Measurements from ENCODE around the gene ACBD4. TPM values are rescaled to one million over a fixed set of nuclear protein-coding genes. Genes with fewer than 3 reads are reported as not detected.

Gene ACBD4
- total RNA-seq, 2 donors from 2014 or later: 17.9 to 20.1 TPM

GRCh38 chr17:45170280-45170930, 34.9 kb downstream of the ACBD4 start:
- no peak overlapping the region for H3K4me3 Mint-ChIP-seq
- no peaks in the 10 kb centered on the region for H3K27me3 Mint-ChIP-seq (ENCODE audit: low read depth)
- no peak for ATAC-seq (replicated peaks in 1 of 2)
- H3K36me3 Mint-ChIP-seq (ENCODE audit: insufficient read depth in 2 of 2): no peaks in the 10 kb centered on the region
- H3K9me3 Mint-ChIP-seq: no peaks in the 10 kb centered on the region
- H3K27ac Mint-ChIP-seq: no peak overlapping the region
- no peak for DNase-seq
- H3K4me1 Mint-ChIP-seq (ENCODE audit: low read depth): peaks cover 27% of the 10 kb centered on the region

DNA sequence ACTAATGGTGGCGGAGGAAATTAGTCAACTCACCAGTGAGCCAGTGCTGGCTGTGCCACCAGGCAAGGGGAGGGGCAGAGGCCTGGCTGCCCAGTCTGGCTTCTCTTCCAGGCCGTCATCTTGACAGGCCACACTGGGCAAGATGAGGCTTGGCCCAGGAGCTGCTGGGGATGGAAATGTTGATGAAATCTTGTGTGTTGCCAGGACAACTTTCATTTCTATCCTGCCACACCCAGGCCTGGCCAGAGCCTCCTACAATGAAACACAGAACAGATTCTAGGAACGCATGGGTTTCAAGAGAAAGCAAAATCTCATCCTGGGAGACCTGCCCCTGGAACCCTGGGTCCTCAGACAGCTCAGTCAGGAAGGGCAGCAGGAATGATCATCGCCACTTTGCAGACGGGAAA, 35.4 kb downstream of the ACBD4 start:
- no peak overlapping the region for H3K27ac Mint-ChIP-seq
- no peaks in the 10 kb centered on the region for H3K36me3 Mint-ChIP-seq (ENCODE audit: insufficient read depth in 2 of 2)
- no peaks in the 10 kb centered on the region for H3K9me3 Mint-ChIP-seq
- ATAC-seq (replicated peaks in 1 of 2) (no peak), DNase-seq (no peak)
- H3K4me1 Mint-ChIP-seq (ENCODE audit: low read depth): peaks cover 30% of the 10 kb centered on the region
- no peaks in the 10 kb centered on the region for H3K27me3 Mint-ChIP-seq (ENCODE audit: low read depth)
- H3K4me3 Mint-ChIP-seq: peak overlapping the region in 1 of 2 donors; percentile 60

- no peaks in the 10 kb centered on the region for H3K9me3 Mint-ChIP-seq
- peak overlapping the region; percentile 34 to 80 for H3K4me3 Mint-ChIP-seq
- H3K27me3 Mint-ChIP-seq (ENCODE audit: low read depth): no peaks in the 10 kb centered on the region
- no peak for ATAC-seq (replicated peaks in 1 of 2)
- peaks cover 32% of the 10 kb centered on the region for H3K4me1 Mint-ChIP-seq (ENCODE audit: low read depth)
- H3K36me3 Mint-ChIP-seq (ENCODE audit: insufficient read depth in 2 of 2): no peaks in the 10 kb centered on the region
- no peak for DNase-seq
- H3K27ac Mint-ChIP-seq: no peak overlapping the region
These were observed 36.1 kb downstream of the ACBD4 start for GRCh38 chr17:45171338-45172231.

- Mint-ChIP-seq H3K4me3 (peak overlapping the region; percentile 34 to 80), H3K36me3 (ENCODE audit: insufficient read depth in 2 of 2) (no peaks in the 10 kb centered on the region), H3K9me3 (no peaks in the 10 kb centered on the region), H3K27me3 (ENCODE audit: low read depth) (no peaks in the 10 kb centered on the region), H3K4me1 (ENCODE audit: low read depth) (peaks cover 32% of the 10 kb centered on the region), H3K27ac (no peak overlapping the region)
- DNase-seq (no peak), ATAC-seq (replicated peaks in 1 of 2) (no peak)
These were observed 36.7 kb downstream of the ACBD4 start for GRCh38 chr17:45172232-45172540.

DNA sequence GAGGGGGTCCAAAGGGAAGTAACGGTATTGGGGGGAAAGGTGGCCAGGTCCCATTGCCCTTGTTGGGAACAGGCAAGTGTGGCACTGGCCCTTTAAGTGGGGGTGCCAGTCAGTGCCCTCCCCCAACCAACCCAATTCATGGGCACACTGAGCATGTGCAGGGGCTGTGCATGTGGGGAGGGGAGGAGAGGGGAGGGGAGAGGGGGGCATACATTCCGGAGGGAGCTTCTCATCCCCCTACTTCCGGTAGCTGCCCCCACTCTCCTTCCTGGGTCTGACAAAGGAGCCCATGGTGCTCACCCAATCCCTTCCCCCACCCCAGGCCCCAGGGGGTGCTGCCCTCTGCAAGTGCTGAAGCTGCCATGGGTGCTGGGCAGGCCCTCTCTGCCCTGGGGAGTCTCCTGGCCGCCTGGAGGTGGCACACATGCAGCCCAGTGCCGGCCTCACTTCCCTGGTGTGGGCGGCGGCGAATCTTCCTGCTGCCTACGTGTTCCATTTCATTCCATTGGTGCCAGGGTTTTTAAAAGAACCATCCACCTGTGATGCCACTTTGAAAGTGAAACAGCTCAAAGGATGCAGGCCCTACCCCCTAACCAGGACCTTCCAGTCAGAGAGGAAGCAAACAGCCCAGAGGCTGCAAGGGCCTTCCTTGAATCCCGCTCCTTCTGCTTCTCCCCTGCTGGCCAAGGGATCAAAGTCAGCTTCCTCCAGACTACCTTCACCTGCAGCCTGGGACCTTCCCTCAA, 37.2 kb downstream of the ACBD4 start:
- Mint-ChIP-seq H3K27me3 (ENCODE audit: low read depth) (no peaks in the 10 kb centered on the region), H3K27ac (peak overlapping the region; percentile 64), H3K9me3 (no peaks in the 10 kb centered on the region), H3K4me1 (ENCODE audit: low read depth) (peaks cover 32% of the 10 kb centered on the region), H3K36me3 (ENCODE audit: insufficient read depth in 2 of 2) (no peaks in the 10 kb centered on the region), H3K4me3 (peak overlapping the region; percentile 80 to 84)
- DNase-seq (peak; percentile 55 to 56), ATAC-seq (replicated peaks in 1 of 2) (peak; percentile 85 to 87)

GRCh38 chr17:45175759-45176115, 40.2 kb downstream of the ACBD4 start:
- peaks cover 30% of the 10 kb centered on the region for H3K4me1 Mint-ChIP-seq (ENCODE audit: low read depth)
- ATAC-seq (replicated peaks in 1 of 2) (no peak), DNase-seq (no peak)
- no peaks in the 10 kb centered on the region for H3K36me3 Mint-ChIP-seq (ENCODE audit: insufficient read depth in 2 of 2)
- no peaks in the 10 kb centered on the region for H3K27me3 Mint-ChIP-seq (ENCODE audit: low read depth)
- H3K4me3 Mint-ChIP-seq: no peak overlapping the region
- H3K9me3 Mint-ChIP-seq: no peaks in the 10 kb centered on the region
- no peak overlapping the region for H3K27ac Mint-ChIP-seq

- Mint-ChIP-seq H3K27ac (no peak overlapping the region), H3K4me3 (no peak overlapping the region), H3K4me1 (ENCODE audit: low read depth) (peaks cover 13% of the 10 kb centered on the region), H3K27me3 (ENCODE audit: low read depth) (no peaks in the 10 kb centered on the region), H3K36me3 (ENCODE audit: insufficient read depth in 2 of 2) (no peaks in the 10 kb centered on the region), H3K9me3 (no peaks in the 10 kb centered on the region)
- no peak for ATAC-seq (replicated peaks in 1 of 2)
- no peak for DNase-seq
These were observed 42.1 kb downstream of the ACBD4 start for GRCh38 chr17:45177563-45177962.

- Mint-ChIP-seq H3K9me3 (no peaks in the 10 kb centered on the region), H3K27me3 (ENCODE audit: low read depth) (no peaks in the 10 kb centered on the region), H3K36me3 (ENCODE audit: insufficient read depth in 2 of 2) (no peaks in the 10 kb centered on the region), H3K4me1 (ENCODE audit: low read depth) (no peaks in the 10 kb centered on the region), H3K4me3 (no peak overlapping the region), H3K27ac (no peak overlapping the region)
- DNase-seq (no peak), ATAC-seq (replicated peaks in 1 of 2) (no peak)
These were observed 48.7 kb downstream of the ACBD4 start for GRCh38 chr17:45184144-45184543.

DNA sequence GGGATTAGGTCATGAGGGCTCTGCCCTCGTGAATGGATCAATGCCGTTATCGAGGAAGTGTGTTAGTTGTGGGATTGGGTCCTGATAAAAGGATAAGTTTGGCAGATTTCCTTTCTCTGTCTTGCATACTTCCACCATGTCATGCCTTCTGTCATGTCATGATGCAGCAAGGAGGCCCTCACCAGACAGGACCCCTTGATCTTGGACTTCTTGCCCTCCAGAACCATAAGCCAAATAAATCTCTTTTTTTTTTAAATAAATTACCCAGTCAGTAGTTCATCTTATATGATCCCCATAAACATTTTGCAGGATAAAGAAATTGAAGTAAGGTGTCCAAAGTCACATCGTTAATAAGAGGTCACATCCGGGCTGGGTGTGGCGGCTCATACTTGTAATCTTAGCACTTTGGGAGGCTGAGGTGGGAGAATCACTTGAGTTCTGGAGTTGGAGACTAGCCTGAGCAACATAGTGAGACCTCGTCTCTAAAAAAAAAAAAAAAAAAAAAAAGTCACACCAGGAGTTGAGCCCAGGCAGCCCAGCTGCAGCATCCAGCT, 51.4 kb downstream of the ACBD4 start:
- ATAC-seq (replicated peaks in 1 of 2) (no peak), DNase-seq (no peak)
- Mint-ChIP-seq H3K36me3 (ENCODE audit: insufficient read depth in 2 of 2) (no peaks in the 10 kb centered on the region), H3K4me1 (ENCODE audit: low read depth) (no peaks in the 10 kb centered on the region), H3K27ac (no peak overlapping the region), H3K4me3 (no peak overlapping the region), H3K9me3 (no peaks in the 10 kb centered on the region), H3K27me3 (ENCODE audit: low read depth) (no peaks in the 10 kb centered on the region)

GRCh38 chr17:45189009-45189408, 53.5 kb downstream of the ACBD4 start:
- Mint-ChIP-seq H3K27ac (no peak overlapping the region), H3K4me3 (no peak overlapping the region)

DNA sequence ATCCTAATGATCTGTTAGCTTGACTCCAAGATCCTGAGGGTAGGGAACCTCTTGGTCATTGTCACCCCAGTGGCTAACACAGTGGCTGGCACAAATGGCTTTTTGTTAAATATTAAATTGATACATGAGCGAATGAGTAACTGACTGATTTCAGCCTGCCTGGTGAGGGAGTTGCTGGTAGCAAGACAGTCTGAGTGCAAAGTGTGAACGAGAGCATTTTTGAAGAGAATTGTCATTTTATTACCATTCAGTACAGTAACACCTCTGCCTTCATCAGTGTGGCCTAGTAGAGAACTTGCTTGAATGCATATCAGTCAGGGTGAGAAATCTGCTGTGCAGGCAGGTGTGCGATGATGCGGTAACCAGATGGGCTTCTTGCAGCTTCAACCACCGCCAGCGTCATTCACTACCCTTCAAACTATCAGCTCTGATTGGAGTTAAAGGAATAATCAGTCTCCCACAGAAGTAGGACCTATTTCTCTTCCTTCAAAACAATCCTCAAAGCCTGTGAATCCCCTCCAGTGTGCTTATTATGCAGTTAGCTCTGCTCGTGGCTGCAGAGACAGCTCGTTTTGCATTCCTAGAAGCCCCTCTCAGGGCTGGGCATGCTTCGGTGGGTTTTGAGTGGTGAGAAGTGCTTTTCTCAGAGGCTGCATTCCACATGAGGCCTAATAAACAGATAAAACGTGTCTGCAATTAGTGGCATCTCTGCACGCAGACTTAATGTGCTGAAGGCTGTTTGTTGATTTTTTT, 55.2 kb downstream of the ACBD4 start:
- Mint-ChIP-seq H3K27ac (no peak overlapping the region), H3K4me3 (no peak overlapping the region), H3K36me3 (ENCODE audit: insufficient read depth in 2 of 2) (no peaks in the 10 kb centered on the region), H3K27me3 (ENCODE audit: low read depth) (no peaks in the 10 kb centered on the region), H3K4me1 (ENCODE audit: low read depth) (no peaks in the 10 kb centered on the region), H3K9me3 (no peaks in the 10 kb centered on the region)
- no peak for DNase-seq
- no peak for ATAC-seq (replicated peaks in 1 of 2)

More at GRCh38 chr17:45189009-45189408, 53.5 kb downstream of the ACBD4 start:
- Mint-ChIP-seq H3K36me3 (ENCODE audit: insufficient read depth in 2 of 2) (no peaks in the 10 kb centered on the region), H3K9me3 (no peaks in the 10 kb centered on the region), H3K27me3 (ENCODE audit: low read depth) (no peaks in the 10 kb centered on the region), H3K4me1 (ENCODE audit: low read depth) (no peaks in the 10 kb centered on the region)
- ATAC-seq (replicated peaks in 1 of 2) (no peak), DNase-seq (no peak)
